Coronary artery (tissue), 2 donors: ENCODE results near the gene CCDC88B.
"Not testable (repeated sequence)": the region's sequence is repeated elsewhere in the genome, so short reads cannot be mapped to it uniquely, and the experiment has no call there.

Experiments
- DNase-seq: peaks from one replicate; pipeline ENCODE4 v3.0.0-alpha.2; 2017; ENCODE audit warnings: low spot score
- H3K27ac ChIP-seq, 2 donors: fragments of 200-600 bp; sonication (generic); one replicate each; pipeline ENCODE4 v1.5.1; 2016 to 2019
- H3K4me3 ChIP-seq: fragments of 200-600 bp; sonication (generic); 2 replicates; pipeline ENCODE4 v1.5.1; 2016; ENCODE audit warnings: mild to moderate bottlenecking, moderate library complexity
- CTCF ChIP-seq: fragments of 200-600 bp; sonication (generic); IDR thresholded peaks from one replicate; pipeline ENCODE4 v1.5.1; 2019; ENCODE audit warnings: antibody characterized with exemption

The CCDC88B gene

GRCh38 chr11:64320556-64320955, 19.4 kb upstream of the CCDC88B start:
- no peak for DNase-seq
- Histone ChIP-seq H3K27ac (no peak overlapping the region), H3K4me3 (no peak overlapping the region)
- no peak for TF ChIP-seq CTCF

GRCh38 chr11:64321026-64321425, 19.0 kb upstream of the CCDC88B start:
- H3K4me3 ChIP-seq: no peak overlapping the region
- DNase-seq: no peak
- H3K27ac ChIP-seq: no peak overlapping the region
- TF ChIP-seq CTCF: no peak

- no peak for TF ChIP-seq CTCF
- DNase-seq: no peak
- Histone ChIP-seq H3K4me3 (no peak overlapping the region), H3K27ac (no peak overlapping the region)
These were observed 18.5 kb upstream of the CCDC88B start for GRCh38 chr11:64321533-64321932.

GRCh38 chr11:64322925-64323260, 17.1 kb upstream of the CCDC88B start:
- Histone ChIP-seq H3K27ac (no peak overlapping the region), H3K4me3 (no peak overlapping the region)
- DNase-seq: no peak
- TF ChIP-seq CTCF: no peak

GRCh38 chr11:64323373-64323772, 16.6 kb upstream of the CCDC88B start:
- Histone ChIP-seq H3K27ac (no peak overlapping the region), H3K4me3 (no peak overlapping the region)
- DNase-seq: no peak
- TF ChIP-seq CTCF: no peak

- H3K4me3 ChIP-seq, H3K27ac ChIP-seq, DNase-seq: not testable (repeated sequence)
These were observed 16.0 kb upstream of the CCDC88B start for GRCh38 chr11:64323984-64324383.

GRCh38 chr11:64324692-64325469, 15.1 kb upstream of the CCDC88B start:
- DNase-seq: no peak
- no peak overlapping the region for H3K4me3 ChIP-seq
- no peak overlapping the region for H3K27ac ChIP-seq
- TF ChIP-seq CTCF: no peak

- no peak for TF ChIP-seq CTCF
- no peak overlapping the region for H3K27ac ChIP-seq
- DNase-seq: no peak
These were observed 12.6 kb upstream of the CCDC88B start for GRCh38 chr11:64327375-64327774.

More at GRCh38 chr11:64327375-64327774, 12.6 kb upstream of the CCDC88B start:
- H3K4me3 ChIP-seq: no peak overlapping the region
